HUES6 (cell line): ENCODE measurements around the gene UXS1.
"Not testable (repeated sequence)": the region's sequence is repeated elsewhere in the genome, so short reads cannot be mapped to it uniquely, and the experiment has no call there.

ENCODE experiments used
- H3K27ac ChIP-seq: 2 replicates; pipeline ENCODE4 v1.7.0; 2013; ENCODE audit warnings: low read depth, mild to moderate bottlenecking, low read length, inconsistent platforms
- H3K27me3 ChIP-seq: 2 replicates; pipeline ENCODE4 v1.6.1; 2013; ENCODE audit warnings: low read length; ENCODE audit not compliant: control insufficient read depth, insufficient read depth
- H3K36me3 ChIP-seq: 2 replicates; pipeline ENCODE4 v1.6.1; 2013; ENCODE audit warnings: low read length; ENCODE audit not compliant: control insufficient read depth, insufficient read depth
- H3K4me1 ChIP-seq: 2 replicates; pipeline ENCODE4 v1.6.1; 2013; ENCODE audit warnings: low read length; ENCODE audit not compliant: control insufficient read depth, insufficient read depth
- H3K4me3 ChIP-seq: 2 replicates; pipeline ENCODE4 v1.5.1; 2013; ENCODE audit warnings: low read depth, low read length
- H3K9ac ChIP-seq: one replicate; pipeline ENCODE4 v1.6.1; 2013; ENCODE audit warnings: mild to moderate bottlenecking, low read length
- H3K9me3 ChIP-seq: 2 replicates; pipeline ENCODE4 v1.6.1; 2013; ENCODE audit warnings: low read depth, low read length; ENCODE audit not compliant: control insufficient read depth, insufficient read depth

The UXS1 gene

DNA sequence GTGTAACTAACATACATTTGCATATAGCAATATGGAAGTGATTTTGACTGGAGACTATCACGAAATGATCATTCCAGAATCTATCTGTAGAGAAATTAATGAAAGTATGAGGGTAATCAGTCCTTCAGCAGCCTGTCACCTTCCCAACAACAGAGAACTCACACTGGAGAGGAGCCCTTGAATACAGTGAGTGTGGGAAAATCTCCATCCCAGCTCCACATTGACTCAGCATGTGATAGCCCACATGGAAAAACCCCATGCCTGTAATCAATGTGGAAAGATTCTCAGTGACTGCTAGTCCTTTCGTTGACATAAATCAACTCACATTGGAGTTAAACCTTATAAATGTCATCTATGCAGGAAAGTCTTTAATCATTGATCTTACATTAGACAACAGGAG is 13.1 kb upstream of the UXS1 start:
- no peaks in the 10 kb centered on the region for H3K9me3 ChIP-seq
- no peaks in the 10 kb centered on the region for H3K4me1 ChIP-seq
- no peak overlapping the region for H3K27ac ChIP-seq
- no peaks in the 10 kb centered on the region for H3K27me3 ChIP-seq
- H3K36me3 ChIP-seq, result no peaks in the 10 kb centered on the region
- H3K4me3 ChIP-seq, result no peak overlapping the region
- H3K9ac ChIP-seq, result no peak overlapping the region

DNA sequence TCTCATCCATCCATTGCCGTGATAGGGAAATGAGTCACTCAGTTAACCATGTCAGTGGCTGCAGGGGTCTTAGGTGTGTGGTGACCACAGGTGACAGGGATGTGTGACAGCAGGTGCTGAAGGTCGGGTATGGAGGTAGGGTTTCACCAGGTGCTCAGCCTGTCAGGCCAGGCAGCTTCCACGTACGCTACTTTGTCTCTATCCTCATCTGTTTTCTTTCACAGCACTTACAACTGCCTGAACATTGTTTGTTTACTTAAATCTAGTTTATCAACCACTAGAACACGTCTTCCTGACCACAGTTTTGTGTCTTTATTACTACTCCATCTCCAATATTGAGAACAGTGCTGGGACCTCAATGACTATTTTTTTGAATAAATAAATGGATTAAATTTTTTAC is 11.4 kb upstream of the UXS1 start:
- Histone ChIP-seq H3K36me3 (no peaks in the 10 kb centered on the region), H3K9ac (no peak overlapping the region), H3K9me3 (no peaks in the 10 kb centered on the region), H3K4me1 (no peaks in the 10 kb centered on the region), H3K27me3 (no peaks in the 10 kb centered on the region), H3K4me3 (no peak overlapping the region), H3K27ac (no peak overlapping the region)

DNA sequence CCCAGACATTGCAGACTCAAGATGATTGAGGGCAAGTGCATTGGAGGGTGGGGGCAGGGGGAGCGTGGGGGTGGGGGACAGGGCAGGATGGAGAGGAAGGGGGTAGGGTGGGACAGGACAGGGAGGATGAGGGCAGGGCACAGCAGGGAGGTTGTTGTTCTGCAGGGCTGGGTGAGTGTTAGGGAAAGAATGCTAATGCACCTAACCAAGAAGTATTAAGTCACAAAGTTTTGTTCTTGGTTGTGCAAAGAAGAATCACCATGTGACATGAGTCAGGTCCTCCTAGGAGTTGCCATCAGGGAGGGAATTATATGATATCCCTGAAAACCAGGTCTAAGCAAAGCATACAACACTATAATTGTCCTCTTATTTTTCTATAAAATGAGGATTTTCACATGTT is 10.4 kb upstream of the UXS1 start:
- H3K27ac ChIP-seq, H3K36me3 ChIP-seq, H3K4me1 ChIP-seq, H3K4me3 ChIP-seq, H3K27me3 ChIP-seq, H3K9ac ChIP-seq, H3K9me3 ChIP-seq: not testable (repeated sequence)

DNA sequence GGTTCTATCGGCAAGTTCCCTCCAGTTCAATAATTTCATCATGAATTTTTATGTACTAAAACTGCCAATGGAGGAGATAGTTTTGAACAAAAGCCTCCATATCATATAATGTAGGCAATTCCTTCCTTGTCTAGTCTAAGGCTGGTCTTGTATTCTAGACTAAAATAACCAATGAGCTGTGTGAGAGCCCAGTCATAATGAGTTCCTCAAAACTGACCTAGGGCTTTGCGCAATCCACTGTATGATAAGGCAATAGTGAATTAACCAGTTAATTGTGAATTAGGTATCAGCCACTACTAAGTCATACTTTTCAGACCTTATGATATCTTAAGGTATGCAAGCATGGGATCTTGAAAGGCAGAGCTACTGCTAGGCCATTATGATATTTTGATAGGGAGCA is 7.6 kb upstream of the UXS1 start:
- Histone ChIP-seq H3K4me1 (peaks cover 5% of the 10 kb centered on the region; the same call in 1 of the 2 replicates), H3K4me3 (no peak overlapping the region), H3K9me3 (no peaks in the 10 kb centered on the region), H3K36me3 (no peaks in the 10 kb centered on the region), H3K27me3 (no peaks in the 10 kb centered on the region), H3K27ac (no peak overlapping the region), H3K9ac (no peak overlapping the region)

DNA sequence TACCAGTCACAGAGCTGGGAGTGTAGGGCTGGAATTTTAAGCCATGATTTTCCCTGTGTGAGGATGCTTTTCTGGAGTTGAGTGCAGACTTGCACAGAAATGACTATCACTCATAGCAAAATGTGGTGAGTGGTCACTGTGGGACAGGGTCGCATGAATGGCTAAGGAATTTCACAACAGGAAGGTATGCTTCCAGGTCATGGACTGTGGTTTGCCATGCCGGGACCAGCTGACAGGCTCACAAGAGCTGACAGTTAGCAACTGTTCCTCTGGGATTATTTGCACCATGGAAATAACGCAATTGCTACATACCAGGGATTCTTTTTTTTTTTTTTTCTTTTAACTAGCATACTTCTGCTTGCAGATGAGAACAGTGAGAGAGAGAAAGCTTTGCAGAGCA is 3.8 kb upstream of the UXS1 start:
- no peaks in the 10 kb centered on the region for H3K9me3 ChIP-seq
- no peak overlapping the region for H3K27ac ChIP-seq
- peaks cover 11% of the 10 kb centered on the region for H3K4me1 ChIP-seq
- no peak overlapping the region for H3K4me3 ChIP-seq
- H3K9ac ChIP-seq, result no peak overlapping the region
- no peaks in the 10 kb centered on the region for H3K36me3 ChIP-seq
- no peaks in the 10 kb centered on the region for H3K27me3 ChIP-seq

DNA sequence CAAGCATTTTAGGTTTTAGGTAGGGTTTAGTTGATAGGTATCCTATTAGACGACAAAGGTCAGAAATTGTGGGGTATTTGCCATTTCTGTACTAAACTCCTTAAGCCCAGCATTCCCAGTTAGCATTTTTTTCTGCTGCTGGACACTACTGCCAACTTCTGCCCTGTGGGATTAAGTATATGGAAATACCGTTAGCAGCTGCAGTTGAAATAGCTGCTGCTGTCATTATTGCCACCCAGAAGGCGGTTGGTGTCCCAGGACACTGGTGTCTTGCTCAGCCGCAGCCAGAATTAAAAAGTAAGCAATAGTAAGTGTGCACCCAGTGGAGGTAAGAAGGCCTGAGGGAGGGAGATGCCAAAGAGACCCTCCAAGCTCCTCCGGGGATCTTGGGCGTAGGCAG is 1.9 kb upstream of the UXS1 start:
- Histone ChIP-seq H3K9ac (no peak overlapping the region), H3K9me3 (no peaks in the 10 kb centered on the region), H3K4me3 (no peak overlapping the region), H3K27me3 (no peaks in the 10 kb centered on the region), H3K36me3 (no peaks in the 10 kb centered on the region), H3K4me1 (peaks cover 23% of the 10 kb centered on the region), H3K27ac (no peak overlapping the region)

DNA sequence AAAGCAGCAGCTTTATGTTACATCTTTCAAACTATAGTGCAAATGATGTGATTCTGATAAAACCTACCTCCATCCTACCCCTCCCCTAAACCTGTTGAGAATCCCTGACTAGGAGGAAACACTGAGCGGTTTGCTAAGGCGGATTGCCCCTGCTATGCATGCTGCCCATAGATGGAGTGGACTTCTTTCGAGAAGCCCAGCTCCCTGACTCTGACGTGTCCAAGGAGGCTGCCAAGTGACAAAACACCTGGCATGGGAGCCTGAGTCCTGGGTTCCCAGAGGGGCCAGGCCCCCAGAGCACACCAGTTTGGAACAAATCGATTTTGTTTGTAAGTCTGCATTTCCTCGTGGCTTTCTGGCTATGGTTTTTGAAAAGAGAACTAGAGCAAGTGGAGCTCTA is 1.4 kb upstream of the UXS1 start:
- H3K9ac ChIP-seq, result no peak overlapping the region
- H3K4me3 ChIP-seq, result peak overlapping the region; percentile 75; the same call in 1 of the 2 replicates
- no peaks in the 10 kb centered on the region for H3K9me3 ChIP-seq
- H3K27me3 ChIP-seq, result no peaks in the 10 kb centered on the region
- no peak overlapping the region for H3K27ac ChIP-seq
- H3K4me1 ChIP-seq, result peaks cover 27% of the 10 kb centered on the region
- no peaks in the 10 kb centered on the region for H3K36me3 ChIP-seq

DNA sequence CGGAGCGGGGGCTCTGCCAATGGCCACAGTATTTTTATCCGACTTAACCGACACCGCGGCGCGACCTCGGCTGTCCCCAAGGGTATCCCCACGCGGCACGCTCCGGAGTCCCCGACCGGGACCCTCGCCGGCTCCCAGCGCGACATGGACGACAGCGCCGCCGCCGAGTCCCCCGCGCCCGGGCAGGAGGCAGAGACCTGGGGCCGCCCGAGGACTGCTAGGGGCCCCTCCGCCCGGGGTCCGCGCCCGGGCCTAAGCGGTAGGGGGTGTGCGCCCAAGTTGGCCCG is 468 bp downstream of the UXS1 start:
- no peaks in the 10 kb centered on the region for H3K36me3 ChIP-seq
- H3K27ac ChIP-seq, result no peak overlapping the region
- H3K4me3 ChIP-seq, result peak overlapping the region; percentile 71
- no peaks in the 10 kb centered on the region for H3K9me3 ChIP-seq
- peaks cover 42% of the 10 kb centered on the region for H3K4me1 ChIP-seq
- H3K27me3 ChIP-seq, result no peaks in the 10 kb centered on the region
- H3K9ac ChIP-seq, result peak overlapping the region; percentile 23

DNA sequence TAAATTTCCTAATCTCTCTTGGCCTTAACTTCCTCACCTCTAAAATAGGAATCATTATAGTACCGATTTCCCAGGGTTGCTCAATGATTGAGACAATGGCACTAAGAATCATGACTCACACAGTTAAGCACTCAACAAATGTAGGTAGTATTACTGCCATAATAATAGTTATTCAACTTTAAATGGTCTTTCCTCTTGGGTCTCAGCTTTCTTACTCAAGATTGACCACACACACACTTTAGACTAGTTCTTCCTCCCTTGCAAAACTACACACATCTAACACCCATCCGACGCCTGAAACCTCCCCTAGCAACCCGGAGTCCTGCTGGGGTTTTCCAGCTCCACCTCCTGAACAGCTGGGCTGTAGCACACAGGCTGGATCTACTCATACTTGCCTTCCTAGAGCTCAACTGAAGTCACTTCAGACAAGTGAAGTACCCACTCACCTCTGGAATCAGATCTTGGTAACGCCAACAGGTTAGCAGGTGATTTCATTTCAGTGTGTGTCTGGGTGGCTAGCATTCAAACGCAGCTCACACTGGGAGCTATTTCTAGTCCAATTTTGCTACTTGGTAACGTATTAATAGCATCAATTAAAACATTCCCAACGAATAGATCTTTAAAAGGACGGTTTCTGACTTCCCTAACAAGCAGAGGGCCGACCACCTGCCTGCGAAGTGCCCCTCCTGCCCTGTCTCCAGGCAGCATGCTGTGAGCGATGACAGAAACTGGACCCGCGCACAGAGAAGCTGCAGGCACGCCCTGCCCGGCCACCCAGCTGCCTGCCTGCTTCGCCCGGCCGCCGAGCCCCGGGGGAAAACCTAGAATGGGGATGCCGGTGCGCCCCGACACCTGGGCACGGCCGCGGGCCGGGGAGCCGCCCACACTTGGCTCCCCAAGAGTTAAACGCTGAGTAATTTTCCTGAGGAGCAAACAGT is 1.1 kb downstream of the UXS1 start:
- peak overlapping the region; percentile 23 for H3K9ac ChIP-seq
- H3K9me3 ChIP-seq, result no peaks in the 10 kb centered on the region
- H3K27me3 ChIP-seq, result no peaks in the 10 kb centered on the region
- H3K27ac ChIP-seq, result no peak overlapping the region
- peak overlapping the region; percentile 71 for H3K4me3 ChIP-seq
- H3K4me1 ChIP-seq, result peaks cover 44% of the 10 kb centered on the region
- H3K36me3 ChIP-seq, result no peaks in the 10 kb centered on the region

DNA sequence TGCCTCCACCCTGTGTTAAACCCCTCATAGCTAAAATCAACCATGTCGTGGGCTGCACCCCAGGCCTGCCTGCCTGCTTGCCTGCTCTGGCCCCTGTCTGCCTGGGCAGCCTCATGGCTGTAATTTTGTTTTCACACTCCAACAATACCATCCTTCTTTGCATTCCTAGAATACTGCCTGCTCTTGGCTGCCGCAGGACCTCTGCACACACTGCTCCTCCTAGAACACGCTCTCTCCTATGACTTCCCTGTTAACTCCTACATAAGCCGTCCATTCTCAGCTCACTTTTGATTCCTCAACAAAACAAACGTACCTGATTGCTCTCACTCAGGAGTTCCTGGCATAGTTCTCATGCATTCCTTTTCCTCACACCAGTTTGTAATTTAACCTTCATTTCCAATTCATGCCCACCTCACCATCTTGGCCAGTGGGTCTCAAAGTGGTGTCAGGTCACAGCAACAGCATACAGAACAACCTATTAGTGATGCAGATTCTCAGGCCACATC is 2.5 kb downstream of the UXS1 start:
- Histone ChIP-seq H3K4me1 (peaks cover 40% of the 10 kb centered on the region), H3K9me3 (no peaks in the 10 kb centered on the region), H3K27me3 (no peaks in the 10 kb centered on the region), H3K27ac (no peak overlapping the region), H3K36me3 (no peaks in the 10 kb centered on the region), H3K4me3 (no peak overlapping the region), H3K9ac (no peak overlapping the region)

DNA sequence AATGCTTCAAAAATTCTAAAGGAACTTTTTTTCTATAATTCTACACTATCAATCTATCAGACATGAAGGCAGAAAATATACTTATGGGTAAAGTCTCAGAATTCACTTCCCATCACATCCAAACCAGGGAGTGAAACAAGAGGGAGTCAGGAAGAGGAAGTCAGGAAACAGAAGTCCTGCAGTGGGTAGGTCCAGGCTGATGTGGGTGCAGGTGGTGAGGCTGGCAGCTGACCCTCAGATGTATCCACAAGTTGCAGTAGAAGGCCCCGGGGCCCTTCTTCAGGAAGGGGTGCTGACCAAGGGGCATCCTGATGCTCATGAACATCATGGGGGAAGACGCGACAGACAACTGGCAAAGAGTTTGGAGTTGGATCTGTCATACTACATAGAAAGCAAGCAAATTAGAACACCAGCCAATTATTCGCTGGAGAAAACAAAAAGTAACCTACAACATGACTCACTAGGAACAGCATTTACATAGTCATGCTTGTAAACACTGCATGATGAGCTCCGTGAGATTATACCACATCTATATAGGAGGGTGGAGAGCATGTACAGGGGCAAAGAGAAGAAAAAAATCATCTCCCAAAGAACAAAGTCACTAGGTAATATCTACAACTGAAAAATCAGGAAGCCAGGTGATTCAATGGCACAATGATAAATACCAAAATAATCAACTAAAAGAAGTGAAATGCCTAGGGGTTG is 4.2 kb downstream of the UXS1 start:
- Histone ChIP-seq H3K4me3 (0 out of 2 replicates have a peak overlapping the region, but pooled peaks have one; percentile 7), H3K9me3 (no peaks in the 10 kb centered on the region), H3K27ac (no peak overlapping the region), H3K36me3 (no peaks in the 10 kb centered on the region), H3K4me1 (peaks cover 39% of the 10 kb centered on the region), H3K27me3 (no peaks in the 10 kb centered on the region), H3K9ac (no peak overlapping the region)
